ENCODE data around the gene CAMTA2.

Gene CAMTA2

GRCh38 chr17:5000237-5000639 lies 12.8 kb upstream of the CAMTA2 start:
- no peak for DNase-seq

- no peak for DNase-seq
Measured at GRCh38 chr17:4999430-5000093, 12.1 kb upstream of the CAMTA2 start.

- no peak for DNase-seq
Measured at GRCh38 chr17:4998732-4999429, 11.4 kb upstream of the CAMTA2 start.

GRCh38 chr17:4998027-4998731 lies 10.7 kb upstream of the CAMTA2 start:
- DNase-seq = no peak

GRCh38 chr17:4997302-4998026 lies 10.0 kb upstream of the CAMTA2 start, which contains the start of the genes INCA1 and KIF1C:
INCA1 (minus strand) TSS chr17:4997522; CDS start chr17:4994437, 3,085 bp downstream.
KIF1C (plus strand) TSS chr17:4997950; CDS start chr17:5000247, 2,297 bp downstream.
- DNase-seq = no peak

GRCh38 chr17:4994081-4994595 lies 6.7 kb upstream of the CAMTA2 start:
- no peak for DNase-seq

GRCh38 chr17:4987767-4988567 lies 492 bp upstream of the CAMTA2 start:
- no peak for DNase-seq

GRCh38 chr17:4986403-4986802 lies 1.1 kb downstream of the CAMTA2 start:
- no peak for DNase-seq

GRCh38 chr17:4982305-4982704 lies 5.2 kb downstream of the CAMTA2 start:
- DNase-seq = no peak

GRCh38 chr17:4980644-4981216 lies 6.7 kb downstream of the CAMTA2 start:
- DNase-seq = no peak

- DNase-seq = no peak
Measured at GRCh38 chr17:4978726-4979125, 8.7 kb downstream of the CAMTA2 start.

- DNase-seq = no peak
Measured at GRCh38 chr17:4974115-4974670, 13.3 kb downstream of the CAMTA2 start.

- no peak for DNase-seq
Measured at GRCh38 chr17:4973256-4974114, 14.0 kb downstream of the CAMTA2 start.

- DNase-seq = no peak
Measured at GRCh38 chr17:4972752-4973151, 14.7 kb downstream of the CAMTA2 start.

- DNase-seq = no peak
Measured at GRCh38 chr17:4972322-4972721, 15.2 kb downstream of the CAMTA2 start.

GRCh38 chr17:4971826-4972225 lies 15.6 kb downstream of the CAMTA2 start:
- DNase-seq = no peak

- DNase-seq = no peak
Measured at GRCh38 chr17:4970273-4970672, 17.2 kb downstream of the CAMTA2 start.

- no peak for DNase-seq
Measured at GRCh38 chr17:4969551-4970173, 17.8 kb downstream of the CAMTA2 start.

GRCh38 chr17:4969047-4969550 lies 18.4 kb downstream of the CAMTA2 start:
- DNase-seq = no peak
